SK-N-SH treated with all-trans-retinoic acid at 6 μM for 48 hours (cell line): ENCODE data around the gene UCMA.

ENCODE experiments used
- ATAC-seq: fragments of 200-7000 bp; cut with Tn5 transposase; 3 replicates; pipeline ENCODE4 v1.9.1; 2020; ENCODE audit warnings: mild to moderate bottlenecking, moderate library complexity
- ARNTL ChIP-seq: fragments of 450-650 bp; formaldehyde crosslinking; IDR thresholded peaks from 2 replicates; pipeline ENCODE4 v1.5.0; 2020; ENCODE audit warnings: low read depth, mild to moderate bottlenecking, moderate library complexity, borderline replicate concordance
- BACH2 ChIP-seq: fragments of 250-450 bp; sonication (Bioruptor Pico); IDR thresholded peaks from 2 replicates; pipeline ENCODE4 v1.9.0; 2021; ENCODE audit warnings: mild to moderate bottlenecking, borderline replicate concordance
- CSDC2 ChIP-seq: fragments of 250-450 bp; sonication (Bioruptor Pico); IDR thresholded peaks from 2 replicates; pipeline ENCODE4 v1.5.0; 2020; ENCODE audit warnings: mild to moderate bottlenecking, moderate library complexity
- ESRRG ChIP-seq: fragments of 250-450 bp; sonication (Bioruptor Pico); IDR thresholded peaks from 2 replicates; pipeline ENCODE4 v1.6.1; 2021; ENCODE audit warnings: mild to moderate bottlenecking
- GLIS3 ChIP-seq: fragments of 250-450 bp; sonication (Bioruptor Pico); IDR thresholded peaks from 2 replicates; pipeline ENCODE4 v1.5.0; 2020; ENCODE audit warnings: mild to moderate bottlenecking, moderate library complexity
- ISL1 ChIP-seq: fragments of 250-450 bp; sonication (Bioruptor Pico); IDR thresholded peaks from 2 replicates; pipeline ENCODE4 v2.1.2; 2022; ENCODE audit warnings: mild to moderate bottlenecking, moderate library complexity
- OSR1 ChIP-seq: fragments of 250-450 bp; sonication (Bioruptor Pico); IDR thresholded peaks from 2 replicates; pipeline ENCODE4 v1.8.0; 2022; ENCODE audit warnings: moderate library complexity, mild to moderate bottlenecking, inconsistent platforms
- PPARA ChIP-seq: fragments of 250-450 bp; sonication (Bioruptor Pico); IDR thresholded peaks from 2 replicates; pipeline ENCODE4 v1.5.0; 2020; ENCODE audit warnings: mild to moderate bottlenecking, borderline replicate concordance
- RARB ChIP-seq: fragments of 250-450 bp; sonication (Bioruptor Pico); IDR thresholded peaks from 2 replicates; pipeline ENCODE4 v1.8.0; 2021; ENCODE audit warnings: mild to moderate bottlenecking, moderate library complexity
- SNAI2 ChIP-seq: fragments of 250-450 bp; sonication (Bioruptor Pico); IDR thresholded peaks from 2 replicates; pipeline ENCODE4 v1.5.0; 2020; ENCODE audit warnings: mild to moderate bottlenecking, moderate library complexity
- TCF4 ChIP-seq: fragments of 250-450 bp; sonication (Bioruptor Pico); IDR thresholded peaks from 2 replicates; pipeline ENCODE4 v1.8.0; 2021; ENCODE audit warnings: mild to moderate bottlenecking, moderate library complexity, borderline replicate concordance
- ZC3H10 ChIP-seq: fragments of 250-450 bp; sonication (Bioruptor Pico); IDR thresholded peaks from 2 replicates; pipeline ENCODE4 v1.5.1; 2021; ENCODE audit warnings: mild to moderate bottlenecking, moderate library complexity
- ZFP3 ChIP-seq: fragments of 250-450 bp; sonication (Bioruptor Pico); IDR thresholded peaks from 2 replicates; pipeline ENCODE4 v1.5.0; 2020; ENCODE audit warnings: mild to moderate bottlenecking, moderate library complexity
- ZFP30 ChIP-seq: fragments of 450-650 bp; formaldehyde crosslinking; IDR thresholded peaks from 2 replicates; pipeline ENCODE4 v1.5.0; 2022; ENCODE audit warnings: mild to moderate bottlenecking, moderate library complexity
- ZNF565 ChIP-seq: fragments of 450-650 bp; formaldehyde crosslinking; conservative IDR thresholded peaks from 2 replicates; pipeline ENCODE4 v1.5.0; 2020; ENCODE audit warnings: low read depth, mild to moderate bottlenecking, moderate library complexity
- ZNF70 ChIP-seq: fragments of 450-650 bp; formaldehyde crosslinking; IDR thresholded peaks from 2 replicates; pipeline ENCODE4 v1.5.0; 2020; ENCODE audit warnings: mild to moderate bottlenecking, moderate library complexity
- ZNF8 ChIP-seq: fragments of 450-650 bp; formaldehyde crosslinking; IDR thresholded peaks from 2 replicates; pipeline ENCODE4 v1.5.0; 2020; ENCODE audit warnings: mild to moderate bottlenecking, moderate library complexity
- TF ChIP-seq, protein P1 (sequence below): fragments of 250-450 bp; sonication (Bioruptor Pico); IDR thresholded peaks from 2 replicates; pipeline ENCODE4 v1.5.1; 2021; ENCODE audit warnings: mild to moderate bottlenecking, moderate library complexity
- TF ChIP-seq, protein P2 (sequence below): fragments of 250-450 bp; sonication (Bioruptor Pico); IDR thresholded peaks from 2 replicates; pipeline ENCODE4 v1.8.0; 2021; ENCODE audit warnings: low read depth, mild to moderate bottlenecking, moderate library complexity, borderline replicate concordance
- TF ChIP-seq, protein P3 (sequence below): fragments of 250-450 bp; sonication (Bioruptor Pico); IDR thresholded peaks from 2 replicates; pipeline ENCODE4 v1.8.0; 2020; ENCODE audit warnings: mild to moderate bottlenecking, moderate library complexity, borderline replicate concordance
- TF ChIP-seq, protein P4 (sequence below): fragments of 250-450 bp; sonication (Bioruptor Pico); IDR thresholded peaks from 2 replicates; pipeline ENCODE4 v1.5.0; 2020; ENCODE audit warnings: mild to moderate bottlenecking, moderate library complexity
- TF ChIP-seq, protein P5 (sequence below): fragments of 250-450 bp; sonication (Bioruptor Pico); IDR thresholded peaks from 2 replicates; pipeline ENCODE4 v1.5.1; 2020; ENCODE audit warnings: low read depth, mild to moderate bottlenecking, moderate library complexity

UCMA gene

DNA sequence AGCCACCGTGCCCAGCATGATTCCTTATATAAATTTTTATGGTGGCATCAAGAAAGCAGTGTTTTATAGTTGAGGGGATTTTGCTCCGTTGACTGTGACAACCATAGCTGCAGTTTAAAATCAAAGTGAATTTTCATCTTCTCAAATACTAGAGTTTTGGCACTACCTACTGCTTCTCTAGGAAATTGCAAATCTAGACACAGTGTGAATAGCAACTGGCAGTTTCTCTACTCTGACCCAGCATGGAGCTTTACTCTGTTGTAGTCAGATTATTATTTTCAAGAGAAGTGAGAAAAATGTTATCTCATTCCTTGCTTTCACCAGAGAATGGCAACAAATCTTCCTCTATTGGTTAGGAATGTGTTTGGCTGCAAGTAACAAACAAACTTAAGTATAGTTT lies 49.9 kb downstream of the UCMA start:
- ATAC-seq = no peak
- TF ChIP-seq ARNTL = no peak
- no peak for TF ChIP-seq ZNF8 (CRISPR knock-in tag)
- TF ChIP-seq ZFP30 (CRISPR knock-in tag) = no peak
- TF ChIP-seq, protein P1, sequence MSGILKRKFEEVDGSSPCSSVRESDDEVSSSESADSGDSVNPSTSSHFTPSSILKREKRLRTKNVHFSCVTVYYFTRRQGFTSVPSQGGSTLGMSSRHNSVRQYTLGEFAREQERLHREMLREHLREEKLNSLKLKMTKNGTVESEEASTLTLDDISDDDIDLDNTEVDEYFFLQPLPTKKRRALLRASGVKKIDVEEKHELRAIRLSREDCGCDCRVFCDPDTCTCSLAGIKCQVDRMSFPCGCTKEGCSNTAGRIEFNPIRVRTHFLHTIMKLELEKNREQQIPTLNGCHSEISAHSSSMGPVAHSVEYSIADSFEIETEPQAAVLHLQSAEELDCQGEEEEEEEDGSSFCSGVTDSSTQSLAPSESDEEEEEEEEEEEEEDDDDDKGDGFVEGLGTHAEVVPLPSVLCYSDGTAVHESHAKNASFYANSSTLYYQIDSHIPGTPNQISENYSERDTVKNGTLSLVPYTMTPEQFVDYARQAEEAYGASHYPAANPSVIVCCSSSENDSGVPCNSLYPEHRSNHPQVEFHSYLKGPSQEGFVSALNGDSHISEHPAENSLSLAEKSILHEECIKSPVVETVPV (CRISPR knock-in tag) = no peak
- no peak for TF ChIP-seq ZNF70
- no peak for TF ChIP-seq ESRRG (CRISPR knock-in tag)
- TF ChIP-seq SNAI2 = no peak
- TF ChIP-seq GLIS3 (CRISPR knock-in tag) = no peak
- TF ChIP-seq OSR1 = no peak
- TF ChIP-seq, protein P2, sequence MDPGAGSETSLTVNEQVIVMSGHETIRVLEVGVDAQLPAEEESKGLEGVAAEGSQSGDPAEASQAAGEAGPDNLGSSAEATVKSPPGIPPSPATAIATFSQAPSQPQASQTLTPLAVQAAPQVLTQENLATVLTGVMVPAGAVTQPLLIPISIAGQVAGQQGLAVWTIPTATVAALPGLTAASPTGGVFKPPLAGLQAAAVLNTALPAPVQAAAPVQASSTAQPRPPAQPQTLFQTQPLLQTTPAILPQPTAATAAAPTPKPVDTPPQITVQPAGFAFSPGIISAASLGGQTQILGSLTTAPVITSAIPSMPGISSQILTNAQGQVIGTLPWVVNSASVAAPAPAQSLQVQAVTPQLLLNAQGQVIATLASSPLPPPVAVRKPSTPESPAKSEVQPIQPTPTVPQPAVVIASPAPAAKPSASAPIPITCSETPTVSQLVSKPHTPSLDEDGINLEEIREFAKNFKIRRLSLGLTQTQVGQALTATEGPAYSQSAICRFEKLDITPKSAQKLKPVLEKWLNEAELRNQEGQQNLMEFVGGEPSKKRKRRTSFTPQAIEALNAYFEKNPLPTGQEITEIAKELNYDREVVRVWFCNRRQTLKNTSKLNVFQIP = no peak
- TF ChIP-seq, protein P3, sequence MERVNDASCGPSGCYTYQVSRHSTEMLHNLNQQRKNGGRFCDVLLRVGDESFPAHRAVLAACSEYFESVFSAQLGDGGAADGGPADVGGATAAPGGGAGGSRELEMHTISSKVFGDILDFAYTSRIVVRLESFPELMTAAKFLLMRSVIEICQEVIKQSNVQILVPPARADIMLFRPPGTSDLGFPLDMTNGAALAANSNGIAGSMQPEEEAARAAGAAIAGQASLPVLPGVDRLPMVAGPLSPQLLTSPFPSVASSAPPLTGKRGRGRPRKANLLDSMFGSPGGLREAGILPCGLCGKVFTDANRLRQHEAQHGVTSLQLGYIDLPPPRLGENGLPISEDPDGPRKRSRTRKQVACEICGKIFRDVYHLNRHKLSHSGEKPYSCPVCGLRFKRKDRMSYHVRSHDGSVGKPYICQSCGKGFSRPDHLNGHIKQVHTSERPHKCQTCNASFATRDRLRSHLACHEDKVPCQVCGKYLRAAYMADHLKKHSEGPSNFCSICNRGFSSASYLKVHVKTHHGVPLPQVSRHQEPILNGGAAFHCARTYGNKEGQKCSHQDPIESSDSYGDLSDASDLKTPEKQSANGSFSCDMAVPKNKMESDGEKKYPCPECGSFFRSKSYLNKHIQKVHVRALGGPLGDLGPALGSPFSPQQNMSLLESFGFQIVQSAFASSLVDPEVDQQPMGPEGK (CRISPR knock-in tag) = no peak
- no peak for TF ChIP-seq ZNF565 (CRISPR knock-in tag)
- TF ChIP-seq PPARA (CRISPR knock-in tag) = no peak
- no peak for TF ChIP-seq BACH2 (CRISPR knock-in tag)
- no peak for TF ChIP-seq CSDC2 (CRISPR knock-in tag)
- TF ChIP-seq, protein P4, sequence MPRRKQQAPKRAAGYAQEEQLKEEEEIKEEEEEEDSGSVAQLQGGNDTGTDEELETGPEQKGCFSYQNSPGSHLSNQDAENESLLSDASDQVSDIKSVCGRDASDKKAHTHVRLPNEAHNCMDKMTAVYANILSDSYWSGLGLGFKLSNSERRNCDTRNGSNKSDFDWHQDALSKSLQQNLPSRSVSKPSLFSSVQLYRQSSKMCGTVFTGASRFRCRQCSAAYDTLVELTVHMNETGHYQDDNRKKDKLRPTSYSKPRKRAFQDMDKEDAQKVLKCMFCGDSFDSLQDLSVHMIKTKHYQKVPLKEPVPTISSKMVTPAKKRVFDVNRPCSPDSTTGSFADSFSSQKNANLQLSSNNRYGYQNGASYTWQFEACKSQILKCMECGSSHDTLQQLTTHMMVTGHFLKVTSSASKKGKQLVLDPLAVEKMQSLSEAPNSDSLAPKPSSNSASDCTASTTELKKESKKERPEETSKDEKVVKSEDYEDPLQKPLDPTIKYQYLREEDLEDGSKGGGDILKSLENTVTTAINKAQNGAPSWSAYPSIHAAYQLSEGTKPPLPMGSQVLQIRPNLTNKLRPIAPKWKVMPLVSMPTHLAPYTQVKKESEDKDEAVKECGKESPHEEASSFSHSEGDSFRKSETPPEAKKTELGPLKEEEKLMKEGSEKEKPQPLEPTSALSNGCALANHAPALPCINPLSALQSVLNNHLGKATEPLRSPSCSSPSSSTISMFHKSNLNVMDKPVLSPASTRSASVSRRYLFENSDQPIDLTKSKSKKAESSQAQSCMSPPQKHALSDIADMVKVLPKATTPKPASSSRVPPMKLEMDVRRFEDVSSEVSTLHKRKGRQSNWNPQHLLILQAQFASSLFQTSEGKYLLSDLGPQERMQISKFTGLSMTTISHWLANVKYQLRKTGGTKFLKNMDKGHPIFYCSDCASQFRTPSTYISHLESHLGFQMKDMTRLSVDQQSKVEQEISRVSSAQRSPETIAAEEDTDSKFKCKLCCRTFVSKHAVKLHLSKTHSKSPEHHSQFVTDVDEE = no peak
- no peak for TF ChIP-seq ZC3H10 (CRISPR knock-in tag)
- no peak for TF ChIP-seq TCF4 (CRISPR knock-in tag)
- TF ChIP-seq, protein P5, sequence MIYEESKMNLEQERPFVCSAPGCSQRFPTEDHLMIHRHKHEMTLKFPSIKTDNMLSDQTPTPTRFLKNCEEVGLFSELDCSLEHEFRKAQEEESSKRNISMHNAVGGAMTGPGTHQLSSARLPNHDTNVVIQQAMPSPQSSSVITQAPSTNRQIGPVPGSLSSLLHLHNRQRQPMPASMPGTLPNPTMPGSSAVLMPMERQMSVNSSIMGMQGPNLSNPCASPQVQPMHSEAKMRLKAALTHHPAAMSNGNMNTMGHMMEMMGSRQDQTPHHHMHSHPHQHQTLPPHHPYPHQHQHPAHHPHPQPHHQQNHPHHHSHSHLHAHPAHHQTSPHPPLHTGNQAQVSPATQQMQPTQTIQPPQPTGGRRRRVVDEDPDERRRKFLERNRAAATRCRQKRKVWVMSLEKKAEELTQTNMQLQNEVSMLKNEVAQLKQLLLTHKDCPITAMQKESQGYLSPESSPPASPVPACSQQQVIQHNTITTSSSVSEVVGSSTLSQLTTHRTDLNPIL (CRISPR knock-in tag) = no peak

DNA sequence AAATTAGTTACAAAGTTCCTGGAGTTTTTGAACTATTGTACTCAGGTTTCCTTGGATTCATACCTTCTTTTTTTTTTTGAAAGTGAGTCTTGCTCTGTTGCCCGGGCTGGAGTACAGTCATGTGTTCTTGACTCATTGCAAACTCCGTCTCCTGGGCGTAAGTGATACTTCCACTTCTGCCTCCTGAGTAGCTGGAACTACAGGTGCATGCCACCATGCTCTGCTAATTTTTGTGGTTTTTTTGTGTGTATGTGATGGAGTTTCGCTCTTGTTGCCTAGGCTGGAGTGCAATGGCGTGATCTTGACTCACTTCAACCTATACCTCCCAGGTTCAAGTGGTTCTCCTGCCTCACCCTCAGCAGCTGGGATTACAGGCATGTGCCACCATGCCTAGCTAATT lies 50.5 kb downstream of the UCMA start:
- TF ChIP-seq TCF4 (CRISPR knock-in tag) (no peak), ISL1 (no peak), ZC3H10 (CRISPR knock-in tag) (no peak), ZNF565 (CRISPR knock-in tag) (no peak), SNAI2 (no peak), PPARA (CRISPR knock-in tag) (no peak), RARB (CRISPR knock-in tag) (no peak), CSDC2 (CRISPR knock-in tag) (no peak), ZFP3 (CRISPR knock-in tag) (no peak), ZFP30 (CRISPR knock-in tag) (no peak)
- TF ChIP-seq, protein P1 (CRISPR knock-in tag) = no peak
- TF ChIP-seq, protein P2 = no peak
- TF ChIP-seq, protein P5 (CRISPR knock-in tag) = no peak
- ATAC-seq = no peak
